ENCODE results near the gene AGFG1.

AGFG1 gene

DNA sequence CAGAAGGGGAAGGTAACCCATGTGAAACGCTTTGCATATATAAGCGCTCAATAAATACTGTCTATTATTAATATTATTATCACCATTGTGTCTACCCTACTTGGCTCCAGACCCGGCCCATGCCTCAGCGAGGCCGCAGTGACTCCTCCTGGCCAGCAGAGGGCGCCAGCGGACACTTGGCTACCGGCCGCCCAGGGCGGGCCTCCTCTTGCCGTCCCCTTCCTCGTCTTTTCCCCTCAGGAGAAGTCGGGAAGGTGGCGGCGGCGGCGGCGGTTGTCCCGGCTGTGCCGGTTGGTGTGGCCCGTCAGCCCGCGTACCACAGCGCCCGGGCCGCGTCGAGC, at the start of gene AGFG1:
Gene AGFG1 (plus strand): TSS at position 233 of the 341 bp plus-strand sequence. CDS start 266 bp downstream, outside the sequence.
- peak; percentile 98 for TF ChIP-seq CTCF (conservative IDR thresholded peaks at IDR 0.05)

DNA sequence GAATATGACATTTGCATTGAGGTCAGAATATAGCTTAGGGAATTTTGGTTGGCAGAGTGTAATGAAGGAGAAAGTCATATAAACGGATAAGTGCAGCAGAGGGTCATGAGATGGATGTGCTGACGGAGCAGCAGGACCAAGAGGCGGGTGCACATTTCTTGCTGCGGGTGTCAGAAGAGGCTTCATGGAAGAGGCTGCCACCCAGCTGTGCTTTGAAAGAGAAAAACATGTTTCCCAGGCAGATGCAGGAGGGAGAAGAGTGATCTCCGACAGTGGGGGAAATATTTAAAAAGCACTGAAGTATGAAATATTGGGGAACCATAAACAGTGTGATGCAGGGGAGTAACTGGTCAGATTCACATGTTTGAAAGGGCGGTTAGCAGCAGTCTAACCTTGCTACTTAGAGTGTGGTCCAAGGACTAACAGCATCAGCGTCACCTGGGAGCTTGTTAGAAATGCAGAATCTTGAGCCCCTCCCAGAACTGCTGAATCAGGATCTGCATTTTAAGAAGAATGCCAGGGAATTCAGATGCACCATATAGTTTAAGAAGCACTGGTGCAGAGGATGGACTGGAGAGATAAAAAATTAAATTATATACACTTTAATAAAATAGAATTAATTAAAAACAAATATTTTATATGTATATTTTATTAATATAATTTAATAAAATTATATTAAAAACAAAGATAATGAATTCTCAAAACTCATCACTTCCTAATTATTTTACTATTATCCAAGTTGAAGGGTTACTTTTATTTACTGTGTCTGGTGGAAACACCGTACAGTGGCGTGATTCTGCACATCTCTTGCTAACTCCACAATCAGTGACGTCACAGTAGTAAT, 48.1 kb upstream of the AGFG1 start:
- H3K27ac ChIP-seq = no peak overlapping the region
- TF ChIP-seq CTCF (conservative IDR thresholded peaks at IDR 0.05) = no peak

More for the DNA sequence above, at the start of gene AGFG1:
- H3K27ac ChIP-seq = peak within 1 kb of the TSS; percentile 87

- TF ChIP-seq CTCF (conservative IDR thresholded peaks at IDR 0.05) = no peak
- H3K27ac ChIP-seq = no peak overlapping the region
Measured at GRCh38 chr2:227428731-227429285, 43.1 kb upstream of the AGFG1 start.

DNA sequence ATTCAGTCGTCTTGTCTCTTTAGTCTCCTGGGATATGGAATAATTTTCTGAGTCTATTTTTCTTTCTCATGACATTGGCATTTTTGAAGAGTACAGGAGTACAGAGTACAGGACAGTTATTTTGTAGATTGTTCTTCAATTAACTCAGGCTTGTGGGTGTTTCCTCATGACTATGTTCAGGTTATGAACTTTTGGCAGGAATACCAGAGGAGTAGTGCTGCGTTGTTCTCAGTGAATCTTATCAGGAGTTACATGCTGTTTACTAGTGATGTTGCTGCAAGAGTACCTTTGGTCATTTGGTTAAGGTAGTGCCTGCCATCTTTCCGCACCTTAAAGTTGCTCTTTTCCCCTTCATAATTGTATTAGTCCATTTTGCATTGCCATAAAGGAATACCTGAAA, 41.3 kb upstream of the AGFG1 start:
- no peak overlapping the region for H3K27ac ChIP-seq
- no peak for TF ChIP-seq CTCF (conservative IDR thresholded peaks at IDR 0.05)

DNA sequence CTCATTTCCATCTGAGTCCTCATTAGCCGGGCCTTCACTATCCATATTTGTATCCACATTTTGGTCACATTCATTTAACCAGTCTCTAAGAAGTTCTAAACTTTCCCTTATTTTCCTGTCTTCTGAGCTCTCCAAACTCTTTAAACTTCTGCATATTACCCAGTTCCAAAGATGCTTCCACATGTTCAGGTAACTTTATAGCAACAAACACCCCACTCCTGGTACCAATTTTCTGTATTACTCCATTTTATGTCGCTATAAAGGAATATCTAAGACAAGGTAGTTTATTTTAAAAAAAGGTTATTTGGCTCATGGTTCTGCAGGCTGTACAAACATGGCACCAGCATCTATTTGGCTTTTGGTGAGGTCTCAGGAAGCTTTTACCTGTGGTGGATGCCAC, 38.8 kb upstream of the AGFG1 start:
- TF ChIP-seq CTCF (conservative IDR thresholded peaks at IDR 0.05) = no peak
- H3K27ac ChIP-seq = no peak overlapping the region

- H3K27ac ChIP-seq = no peak overlapping the region
- TF ChIP-seq CTCF (conservative IDR thresholded peaks at IDR 0.05) = no peak
Measured at GRCh38 chr2:227436436-227437174, 35.4 kb upstream of the AGFG1 start.

DNA sequence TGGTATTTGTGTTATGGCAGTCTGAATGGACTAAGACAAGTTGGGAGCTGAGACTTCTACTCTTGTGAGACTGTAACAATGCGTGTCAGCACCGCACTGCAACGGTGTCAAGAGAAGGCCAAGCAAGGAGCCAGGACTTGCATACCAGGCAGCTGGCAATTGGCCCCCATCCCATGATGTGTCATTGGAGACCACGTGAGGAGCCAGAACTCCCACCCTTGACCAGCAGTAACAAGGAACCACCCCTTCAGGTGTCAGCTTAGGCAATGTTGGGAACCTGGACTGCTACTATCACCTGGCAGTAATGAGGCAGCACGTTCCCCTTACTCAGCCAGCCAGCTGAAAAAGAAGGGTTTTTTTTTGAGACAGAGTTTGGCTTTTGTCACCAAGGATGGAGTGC, 32.7 kb upstream of the AGFG1 start:
- no peak for TF ChIP-seq CTCF (conservative IDR thresholded peaks at IDR 0.05)
- no peak overlapping the region for H3K27ac ChIP-seq

All from VCaP (cell line).